Endothelial cell of umbilical vein (primary cell): Measurements from ENCODE around the gene KLRG1.

ENCODE experiments used
- EZH2 ChIP-seq: IDR thresholded peaks from 2 replicates; pipeline ENCODE4 v1.6.1; 2012; ENCODE audit warnings: borderline replicate concordance, low read depth, mild to moderate bottlenecking, moderate library complexity, low read length, inconsistent platforms; ENCODE audit not compliant: severe bottlenecking
- MAX ChIP-seq: IDR thresholded peaks from 2 replicates; pipeline ENCODE4 v1.6.1; 2011; ENCODE audit not compliant: insufficient read depth, insufficient read length
- POLR2A ChIP-seq: IDR thresholded peaks from 2 replicates; pipeline ENCODE4 v1.6.1; 2012; ENCODE audit warnings: low read depth, mild to moderate bottlenecking, control low read depth, low read length
- POLR2AphosphoS5 ChIP-seq: IDR thresholded peaks from 2 replicates; pipeline ENCODE4 v1.6.1; 2012; ENCODE audit warnings: low read depth, mild to moderate bottlenecking, control low read depth, low read length, moderate library complexity; ENCODE audit not compliant: insufficient read depth
- TF ChIP-seq, protein P1 (sequence below), 2 donors: IDR thresholded peaks; 1 replicate in 1 of 2; 2 replicates in 1 of 2; pipeline ENCODE4 v1.5.1; 2011; ENCODE audit warnings: low read length in 2 of 2, mild to moderate bottlenecking in 2 of 2, moderate library complexity in 2 of 2, control low read depth in 1 of 2, inconsistent platforms in 1 of 2, low read depth in 1 of 2; ENCODE audit not compliant: insufficient read depth in 1 of 2; ENCODE audit errors: extremely low read depth in 1 of 2

GRCh38 chr12:9037431-9037830 lies 48.1 kb downstream of the KLRG1 start:
- TF ChIP-seq MAX (no peak), POLR2A (no peak), EZH2 (no peak), POLR2AphosphoS5 (no peak)
- TF ChIP-seq, protein P1, sequence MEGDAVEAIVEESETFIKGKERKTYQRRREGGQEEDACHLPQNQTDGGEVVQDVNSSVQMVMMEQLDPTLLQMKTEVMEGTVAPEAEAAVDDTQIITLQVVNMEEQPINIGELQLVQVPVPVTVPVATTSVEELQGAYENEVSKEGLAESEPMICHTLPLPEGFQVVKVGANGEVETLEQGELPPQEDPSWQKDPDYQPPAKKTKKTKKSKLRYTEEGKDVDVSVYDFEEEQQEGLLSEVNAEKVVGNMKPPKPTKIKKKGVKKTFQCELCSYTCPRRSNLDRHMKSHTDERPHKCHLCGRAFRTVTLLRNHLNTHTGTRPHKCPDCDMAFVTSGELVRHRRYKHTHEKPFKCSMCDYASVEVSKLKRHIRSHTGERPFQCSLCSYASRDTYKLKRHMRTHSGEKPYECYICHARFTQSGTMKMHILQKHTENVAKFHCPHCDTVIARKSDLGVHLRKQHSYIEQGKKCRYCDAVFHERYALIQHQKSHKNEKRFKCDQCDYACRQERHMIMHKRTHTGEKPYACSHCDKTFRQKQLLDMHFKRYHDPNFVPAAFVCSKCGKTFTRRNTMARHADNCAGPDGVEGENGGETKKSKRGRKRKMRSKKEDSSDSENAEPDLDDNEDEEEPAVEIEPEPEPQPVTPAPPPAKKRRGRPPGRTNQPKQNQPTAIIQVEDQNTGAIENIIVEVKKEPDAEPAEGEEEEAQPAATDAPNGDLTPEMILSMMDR (IDR thresholded peaks at IDR 0.05; ENCODE audit: extremely low read depth in 1 of 2, insufficient read depth in 1 of 2, low read depth in 1 of 2, low read length in 2 of 2): no peak
